Measurements from ENCODE around the gene TREH.

TREH gene

GRCh38 chr11:118641397-118642019 lies 37.9 kb downstream of the TREH start:
- TF ChIP-seq CTCF (IDR thresholded peaks at IDR 0.05; ENCODE audit: low read depth, low read length) (no peak), POLR2A (IDR thresholded peaks at IDR 0.05; ENCODE audit: extremely low read depth, insufficient read length) (no peak), MYC (IDR thresholded peaks at IDR 0.05; ENCODE audit: low read depth, low read length) (no peak)
- TF ChIP-seq, protein P1, sequence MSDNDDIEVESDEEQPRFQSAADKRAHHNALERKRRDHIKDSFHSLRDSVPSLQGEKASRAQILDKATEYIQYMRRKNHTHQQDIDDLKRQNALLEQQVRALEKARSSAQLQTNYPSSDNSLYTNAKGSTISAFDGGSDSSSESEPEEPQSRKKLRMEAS (IDR thresholded peaks at IDR 0.05; ENCODE audit: low read depth, low read length) = no peak
- no peak for DNase-seq (ENCODE audit: low read depth)
- H3K4me3 ChIP-seq (ENCODE audit: low read depth, low read length) = no peak overlapping the region

DNA sequence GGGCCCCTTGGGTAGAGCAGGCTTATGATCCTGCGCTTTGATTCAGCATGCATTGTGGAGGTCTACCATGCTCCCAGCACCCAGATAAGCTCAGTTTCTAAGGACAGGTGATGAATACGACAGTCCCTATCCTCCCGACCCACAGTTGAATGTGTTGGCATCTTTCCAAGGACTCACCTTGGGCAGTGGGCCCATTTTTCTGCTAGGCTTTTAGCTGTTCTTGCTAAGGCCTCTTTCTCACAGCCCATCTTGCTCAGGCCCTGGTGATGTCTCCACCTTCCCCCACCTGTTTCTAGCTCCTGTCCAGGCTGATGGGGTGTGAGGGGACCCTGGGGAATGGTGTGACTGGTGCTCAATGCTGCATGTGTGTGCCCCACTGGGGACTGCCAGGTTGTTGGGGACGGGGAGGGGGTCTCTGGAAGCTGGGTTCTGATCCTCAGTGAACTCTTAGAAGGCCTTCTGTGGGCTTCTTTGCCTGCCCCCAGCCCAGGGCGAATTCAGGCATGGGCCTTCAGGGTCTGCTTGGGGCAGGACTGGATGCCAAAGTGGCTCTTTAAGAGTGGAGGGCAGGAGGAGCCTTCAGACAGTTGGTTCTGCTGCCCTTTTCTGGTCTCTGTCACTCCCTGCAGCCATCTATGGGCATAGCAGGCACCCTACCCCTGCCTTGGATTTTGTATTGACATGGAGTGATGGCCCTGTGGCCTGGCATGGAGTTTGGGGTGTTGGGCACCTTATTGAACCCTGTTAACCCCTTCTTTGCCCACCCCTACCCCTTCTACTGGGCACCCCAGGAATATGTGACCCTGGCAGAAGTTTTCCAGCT lies 38.9 kb downstream of the TREH start:
- TF ChIP-seq CTCF (IDR thresholded peaks at IDR 0.05; ENCODE audit: low read depth, low read length) (no peak), MYC (IDR thresholded peaks at IDR 0.05; ENCODE audit: low read depth, low read length) (no peak)
- no peak for DNase-seq (ENCODE audit: low read depth)
- no peak overlapping the region for H3K4me3 ChIP-seq (ENCODE audit: low read depth, low read length)

DNA sequence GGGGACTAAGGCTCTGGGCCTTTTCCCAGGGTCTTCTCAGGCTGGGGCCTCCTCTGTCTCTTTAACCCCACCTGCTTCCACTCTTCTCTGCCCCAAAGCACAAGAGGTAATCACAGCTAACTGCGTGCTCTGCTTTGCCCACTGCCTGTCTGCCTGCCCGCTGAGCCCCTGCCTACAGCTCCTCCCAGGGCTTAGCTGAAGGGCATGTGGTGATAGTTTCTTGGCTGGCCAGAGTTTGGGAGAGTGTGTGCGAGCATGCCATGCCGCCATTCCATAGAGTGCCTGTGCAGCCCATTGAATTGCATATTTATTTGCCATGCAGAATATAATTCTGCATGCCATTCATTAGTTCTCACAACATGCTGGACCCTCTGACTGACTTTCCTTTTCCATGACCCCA lies 39.6 kb downstream of the TREH start:
- no peak for DNase-seq (ENCODE audit: low read depth)
- TF ChIP-seq POLR2A (IDR thresholded peaks at IDR 0.05; ENCODE audit: extremely low read depth, insufficient read length) (no peak), CTCF (IDR thresholded peaks at IDR 0.05; ENCODE audit: low read depth, low read length) (no peak), MYC (IDR thresholded peaks at IDR 0.05; ENCODE audit: low read depth, low read length) (no peak)
- TF ChIP-seq, protein P1 (IDR thresholded peaks at IDR 0.05; ENCODE audit: low read depth, low read length) = no peak
- H3K4me3 ChIP-seq (ENCODE audit: low read depth, low read length) = no peak overlapping the region

DNA sequence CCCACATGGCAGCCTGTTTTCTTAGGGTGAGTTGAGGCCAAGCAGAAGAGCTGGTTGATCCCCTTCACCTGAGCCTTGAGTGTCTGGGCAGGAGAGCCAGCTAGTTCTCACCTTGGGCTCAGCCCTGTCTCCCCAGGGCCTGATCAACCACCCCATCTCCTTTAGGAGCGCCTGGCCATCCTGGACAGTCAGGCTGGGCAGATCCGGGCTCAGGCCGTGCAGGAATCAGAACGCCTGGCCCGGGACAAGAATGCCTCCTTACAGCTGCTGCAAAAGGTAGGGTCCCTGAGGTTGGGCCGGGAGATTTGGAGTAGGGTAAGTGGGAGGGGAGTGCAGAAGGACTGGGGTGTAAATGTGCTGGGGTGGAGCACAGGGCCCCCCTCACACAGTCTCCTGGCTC lies 40.7 kb downstream of the TREH start:
- no peak overlapping the region for H3K4me3 ChIP-seq (ENCODE audit: low read depth, low read length)
- TF ChIP-seq MYC (IDR thresholded peaks at IDR 0.05; ENCODE audit: low read depth, low read length) (no peak), CTCF (IDR thresholded peaks at IDR 0.05; ENCODE audit: low read depth, low read length) (no peak), POLR2A (IDR thresholded peaks at IDR 0.05; ENCODE audit: extremely low read depth, insufficient read length) (no peak)
- TF ChIP-seq, protein P1 (IDR thresholded peaks at IDR 0.05; ENCODE audit: low read depth, low read length) = no peak
- no peak for DNase-seq (ENCODE audit: low read depth)

DNA sequence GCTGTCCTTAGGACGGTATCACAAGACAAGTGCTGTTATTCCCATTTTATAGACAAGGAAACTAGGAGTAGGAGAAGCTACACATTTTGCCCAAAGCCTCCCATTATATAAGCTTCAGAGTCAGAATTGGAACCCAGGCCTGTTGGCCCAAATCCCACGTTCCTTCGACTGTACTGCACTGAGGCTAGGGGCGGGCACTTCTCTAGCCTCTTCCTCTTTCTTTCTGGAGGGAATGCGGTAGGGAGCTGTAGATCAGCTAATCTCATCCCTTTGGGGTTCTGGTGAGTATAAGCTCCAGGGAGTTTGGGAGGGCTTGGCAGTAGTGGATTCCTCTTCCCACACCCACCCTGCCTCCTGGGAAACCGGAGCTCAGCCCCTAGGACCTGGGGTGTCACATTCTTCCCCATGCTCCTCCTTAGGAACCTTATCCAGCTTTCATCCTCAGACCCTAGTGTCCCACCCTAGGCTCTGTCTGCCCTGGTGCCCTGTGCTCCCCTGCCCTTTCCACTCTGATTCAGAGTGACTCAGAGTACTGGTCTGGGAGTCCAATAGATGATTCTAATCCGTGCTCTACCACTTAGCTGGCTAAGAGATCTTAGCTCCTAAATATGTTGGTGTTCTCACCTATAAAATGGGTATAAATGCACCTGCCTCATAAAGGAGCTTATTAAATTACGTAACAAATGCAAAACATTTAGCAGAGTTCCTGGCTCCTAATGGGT lies 42.7 kb downstream of the TREH start:
- H3K4me3 ChIP-seq (ENCODE audit: low read depth, low read length) = no peak overlapping the region
- TF ChIP-seq POLR2A (IDR thresholded peaks at IDR 0.05; ENCODE audit: extremely low read depth, insufficient read length) = no peak
- TF ChIP-seq, protein P1 (IDR thresholded peaks at IDR 0.05; ENCODE audit: low read depth, low read length) = no peak
- no peak for TF ChIP-seq CTCF (IDR thresholded peaks at IDR 0.05; ENCODE audit: low read depth, low read length)
- DNase-seq (ENCODE audit: low read depth) = no peak

Measured in NB4 (cell line).